ENCODE results near the gene PCDHGA2. TPM values are rescaled to one million over a fixed set of nuclear protein-coding genes. Genes with fewer than 3 reads are reported as not detected.

Gene PCDHGA2
- total and polyA plus RNA-seq, 2 experiments from 2014 or later: 0.45 to 1.0 TPM

DNA sequence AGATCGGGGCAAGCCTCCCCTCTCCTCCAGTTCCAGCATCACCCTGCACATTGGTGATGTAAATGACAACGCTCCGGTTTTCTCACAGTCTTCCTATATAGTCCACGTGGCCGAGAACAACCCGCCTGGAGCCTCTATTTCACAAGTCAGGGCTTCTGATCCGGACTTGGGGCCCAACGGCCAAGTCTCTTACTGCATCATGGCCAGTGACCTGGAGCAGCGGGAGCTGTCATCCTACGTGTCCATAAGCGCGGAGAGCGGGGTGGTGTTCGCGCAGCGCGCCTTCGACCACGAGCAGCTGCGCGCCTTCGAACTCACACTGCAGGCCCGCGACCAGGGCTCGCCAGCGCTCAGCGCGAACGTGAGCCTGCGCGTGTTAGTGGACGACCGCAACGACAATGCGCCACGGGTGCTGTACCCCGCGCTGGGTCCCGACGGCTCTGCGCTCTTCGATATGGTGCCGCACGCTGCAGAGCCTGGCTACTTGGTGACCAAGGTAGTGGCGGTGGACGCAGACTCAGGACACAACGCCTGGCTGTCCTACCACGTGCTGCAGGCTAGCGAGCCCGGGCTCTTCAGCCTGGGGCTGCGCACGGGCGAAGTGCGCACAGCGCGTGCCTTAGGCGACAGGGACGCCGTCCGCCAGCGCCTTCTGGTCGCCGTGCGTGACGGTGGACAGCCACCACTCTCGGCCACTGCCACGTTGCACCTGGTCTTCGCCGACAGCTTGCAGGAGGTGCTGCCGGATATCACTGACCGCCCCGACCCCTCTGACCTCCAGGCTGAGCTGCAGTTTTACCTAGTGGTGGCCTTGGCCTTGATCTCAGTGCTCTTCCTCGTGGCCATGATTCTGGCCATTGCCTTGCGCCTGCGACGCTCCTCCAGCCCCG lies 50.8 kb downstream of the PCDHGA2 start (continued):
- TF ChIP-seq, protein P1, sequence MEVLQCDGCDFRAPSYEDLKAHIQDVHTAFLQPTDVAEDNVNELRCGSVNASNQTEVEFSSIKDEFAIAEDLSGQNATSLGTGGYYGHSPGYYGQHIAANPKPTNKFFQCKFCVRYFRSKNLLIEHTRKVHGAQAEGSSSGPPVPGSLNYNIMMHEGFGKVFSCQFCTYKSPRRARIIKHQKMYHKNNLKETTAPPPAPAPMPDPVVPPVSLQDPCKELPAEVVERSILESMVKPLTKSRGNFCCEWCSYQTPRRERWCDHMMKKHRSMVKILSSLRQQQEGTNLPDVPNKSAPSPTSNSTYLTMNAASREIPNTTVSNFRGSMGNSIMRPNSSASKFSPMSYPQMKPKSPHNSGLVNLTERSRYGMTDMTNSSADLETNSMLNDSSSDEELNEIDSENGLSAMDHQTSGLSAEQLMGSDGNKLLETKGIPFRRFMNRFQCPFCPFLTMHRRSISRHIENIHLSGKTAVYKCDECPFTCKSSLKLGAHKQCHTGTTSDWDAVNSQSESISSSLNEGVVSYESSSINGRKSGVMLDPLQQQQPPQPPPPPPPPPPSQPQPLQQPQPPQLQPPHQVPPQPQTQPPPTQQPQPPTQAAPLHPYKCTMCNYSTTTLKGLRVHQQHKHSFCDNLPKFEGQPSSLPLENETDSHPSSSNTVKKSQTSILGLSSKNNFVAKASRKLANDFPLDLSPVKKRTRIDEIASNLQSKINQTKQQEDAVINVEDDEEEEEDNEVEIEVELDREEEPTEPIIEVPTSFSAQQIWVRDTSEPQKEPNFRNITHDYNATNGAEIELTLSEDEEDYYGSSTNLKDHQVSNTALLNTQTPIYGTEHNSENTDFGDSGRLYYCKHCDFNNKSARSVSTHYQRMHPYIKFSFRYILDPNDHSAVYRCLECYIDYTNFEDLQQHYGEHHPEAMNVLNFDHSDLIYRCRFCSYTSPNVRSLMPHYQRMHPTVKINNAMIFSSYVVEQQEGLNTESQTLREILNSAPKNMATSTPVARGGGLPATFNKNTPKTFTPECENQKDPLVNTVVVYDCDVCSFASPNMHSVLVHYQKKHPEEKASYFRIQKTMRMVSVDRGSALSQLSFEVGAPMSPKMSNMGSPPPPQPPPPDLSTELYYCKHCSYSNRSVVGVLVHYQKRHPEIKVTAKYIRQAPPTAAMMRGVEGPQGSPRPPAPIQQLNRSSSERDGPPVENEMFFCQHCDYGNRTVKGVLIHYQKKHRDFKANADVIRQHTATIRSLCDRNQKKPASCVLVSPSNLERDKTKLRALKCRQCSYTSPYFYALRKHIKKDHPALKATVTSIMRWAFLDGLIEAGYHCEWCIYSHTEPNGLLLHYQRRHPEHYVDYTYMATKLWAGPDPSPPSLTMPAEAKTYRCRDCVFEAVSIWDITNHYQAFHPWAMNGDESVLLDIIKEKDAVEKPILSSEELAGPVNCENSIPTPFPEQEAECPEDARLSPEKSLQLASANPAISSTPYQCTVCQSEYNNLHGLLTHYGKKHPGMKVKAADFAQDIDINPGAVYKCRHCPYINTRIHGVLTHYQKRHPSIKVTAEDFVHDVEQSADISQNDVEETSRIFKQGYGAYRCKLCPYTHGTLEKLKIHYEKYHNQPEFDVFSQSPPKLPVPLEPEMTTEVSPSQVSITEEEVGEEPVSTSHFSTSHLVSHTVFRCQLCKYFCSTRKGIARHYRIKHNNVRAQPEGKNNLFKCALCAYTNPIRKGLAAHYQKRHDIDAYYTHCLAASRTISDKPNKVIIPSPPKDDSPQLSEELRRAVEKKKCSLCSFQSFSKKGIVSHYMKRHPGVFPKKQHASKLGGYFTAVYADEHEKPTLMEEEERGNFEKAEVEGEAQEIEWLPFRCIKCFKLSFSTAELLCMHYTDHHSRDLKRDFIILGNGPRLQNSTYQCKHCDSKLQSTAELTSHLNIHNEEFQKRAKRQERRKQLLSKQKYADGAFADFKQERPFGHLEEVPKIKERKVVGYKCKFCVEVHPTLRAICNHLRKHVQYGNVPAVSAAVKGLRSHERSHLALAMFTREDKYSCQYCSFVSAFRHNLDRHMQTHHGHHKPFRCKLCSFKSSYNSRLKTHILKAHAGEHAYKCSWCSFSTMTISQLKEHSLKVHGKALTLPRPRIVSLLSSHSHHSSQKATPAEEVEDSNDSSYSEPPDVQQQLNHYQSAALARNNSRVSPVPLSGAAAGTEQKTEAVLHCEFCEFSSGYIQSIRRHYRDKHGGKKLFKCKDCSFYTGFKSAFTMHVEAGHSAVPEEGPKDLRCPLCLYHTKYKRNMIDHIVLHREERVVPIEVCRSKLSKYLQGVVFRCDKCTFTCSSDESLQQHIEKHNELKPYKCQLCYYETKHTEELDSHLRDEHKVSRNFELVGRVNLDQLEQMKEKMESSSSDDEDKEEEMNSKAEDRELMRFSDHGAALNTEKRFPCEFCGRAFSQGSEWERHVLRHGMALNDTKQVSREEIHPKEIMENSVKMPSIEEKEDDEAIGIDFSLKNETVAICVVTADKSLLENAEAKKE (CRISPR knock-in tag; IDR thresholded peaks at IDR 0.05): no peak
- TF ChIP-seq EZH2phosphoT487 (IDR thresholded peaks at IDR 0.05; ENCODE audit: unreplicated experiment): no peak
- no peak for TF ChIP-seq EZH2 (IDR thresholded peaks at IDR 0.05; ENCODE audit: low read depth, unreplicated experiment)
- TF ChIP-seq, protein P2, sequence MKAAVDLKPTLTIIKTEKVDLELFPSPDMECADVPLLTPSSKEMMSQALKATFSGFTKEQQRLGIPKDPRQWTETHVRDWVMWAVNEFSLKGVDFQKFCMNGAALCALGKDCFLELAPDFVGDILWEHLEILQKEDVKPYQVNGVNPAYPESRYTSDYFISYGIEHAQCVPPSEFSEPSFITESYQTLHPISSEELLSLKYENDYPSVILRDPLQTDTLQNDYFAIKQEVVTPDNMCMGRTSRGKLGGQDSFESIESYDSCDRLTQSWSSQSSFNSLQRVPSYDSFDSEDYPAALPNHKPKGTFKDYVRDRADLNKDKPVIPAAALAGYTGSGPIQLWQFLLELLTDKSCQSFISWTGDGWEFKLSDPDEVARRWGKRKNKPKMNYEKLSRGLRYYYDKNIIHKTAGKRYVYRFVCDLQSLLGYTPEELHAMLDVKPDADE (IDR thresholded peaks at IDR 0.05): no peak
- no peak for TF ChIP-seq CREB1 (CRISPR knock-in tag; IDR thresholded peaks at IDR 0.05; ENCODE audit: low read depth)
- TF ChIP-seq STAT1 (IDR thresholded peaks at IDR 0.05; ENCODE audit: unreplicated experiment): no peak
- TF ChIP-seq ZNF114 (CRISPR knock-in tag; IDR thresholded peaks at IDR 0.05): no peak
- no peak for TF ChIP-seq ZNF331 (CRISPR knock-in tag; IDR thresholded peaks at IDR 0.05; ENCODE audit: low read depth)
- TF ChIP-seq NANOG (IDR thresholded peaks at IDR 0.05; ENCODE audit: borderline replicate concordance): no peak
- no peak for TF ChIP-seq JUNB (IDR thresholded peaks at IDR 0.05; ENCODE audit: unreplicated experiment)
- TF ChIP-seq, protein P3, sequence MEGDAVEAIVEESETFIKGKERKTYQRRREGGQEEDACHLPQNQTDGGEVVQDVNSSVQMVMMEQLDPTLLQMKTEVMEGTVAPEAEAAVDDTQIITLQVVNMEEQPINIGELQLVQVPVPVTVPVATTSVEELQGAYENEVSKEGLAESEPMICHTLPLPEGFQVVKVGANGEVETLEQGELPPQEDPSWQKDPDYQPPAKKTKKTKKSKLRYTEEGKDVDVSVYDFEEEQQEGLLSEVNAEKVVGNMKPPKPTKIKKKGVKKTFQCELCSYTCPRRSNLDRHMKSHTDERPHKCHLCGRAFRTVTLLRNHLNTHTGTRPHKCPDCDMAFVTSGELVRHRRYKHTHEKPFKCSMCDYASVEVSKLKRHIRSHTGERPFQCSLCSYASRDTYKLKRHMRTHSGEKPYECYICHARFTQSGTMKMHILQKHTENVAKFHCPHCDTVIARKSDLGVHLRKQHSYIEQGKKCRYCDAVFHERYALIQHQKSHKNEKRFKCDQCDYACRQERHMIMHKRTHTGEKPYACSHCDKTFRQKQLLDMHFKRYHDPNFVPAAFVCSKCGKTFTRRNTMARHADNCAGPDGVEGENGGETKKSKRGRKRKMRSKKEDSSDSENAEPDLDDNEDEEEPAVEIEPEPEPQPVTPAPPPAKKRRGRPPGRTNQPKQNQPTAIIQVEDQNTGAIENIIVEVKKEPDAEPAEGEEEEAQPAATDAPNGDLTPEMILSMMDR (conservative IDR thresholded peaks at IDR 0.05; ENCODE audit: low read depth in 2 of 2): no peak

Measured in GM23338 (cell line).